Middle frontal gyrus (tissue), 1 donor: ENCODE results near the gene ESAM.

ENCODE experiments used
- DNase-seq: peaks from one replicate; pipeline ENCODE4 v3.0.0-alpha.2; 2015; ENCODE audit warnings: low spot score; ENCODE audit errors: extremely low spot score

The ESAM gene

GRCh38 chr11:124736736-124737135 is 25.4 kb downstream of the ESAM start:
- no peak for DNase-seq

- no peak for DNase-seq
These were observed 29.9 kb downstream of the ESAM start for GRCh38 chr11:124732230-124732629.

DNA sequence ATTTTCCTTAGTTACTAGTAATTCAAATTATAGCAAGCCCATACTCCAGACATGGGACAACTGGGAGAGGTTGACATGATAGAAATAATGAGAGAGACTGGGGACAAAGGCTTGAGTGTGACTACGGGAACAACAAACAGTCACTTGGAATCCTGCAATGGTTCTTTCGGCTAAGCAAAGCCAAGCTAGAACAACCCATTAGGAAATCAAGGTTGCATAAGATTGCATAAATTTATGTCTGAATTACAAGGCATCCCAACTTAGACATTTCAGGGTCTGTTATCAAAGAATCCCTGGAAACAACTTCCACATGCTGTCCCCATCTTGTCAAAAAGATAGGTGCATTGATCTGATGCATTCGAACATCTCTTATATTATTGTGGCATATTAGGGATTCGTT is 32.5 kb downstream of the ESAM start:
- no peak for DNase-seq

DNA sequence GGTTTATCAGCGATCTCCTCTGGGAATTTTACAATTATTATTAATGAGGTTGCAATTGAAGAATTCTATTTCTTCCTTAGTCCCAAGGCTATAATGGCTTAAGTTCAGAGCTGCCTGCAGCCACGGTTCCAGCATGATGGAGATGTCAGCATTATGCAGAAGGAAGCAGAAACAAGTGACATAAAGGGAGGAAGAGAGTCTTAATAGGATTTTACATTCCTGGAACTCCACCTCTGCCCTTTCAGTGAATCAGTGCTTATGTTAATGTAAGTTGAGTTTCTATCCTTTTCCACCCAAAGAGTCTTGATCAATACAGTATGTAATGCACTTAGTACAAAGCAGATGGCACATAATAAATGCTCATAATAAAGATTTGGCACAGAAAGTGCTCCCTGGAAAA is 34.0 kb downstream of the ESAM start:
- DNase-seq, result no peak

- no peak for DNase-seq
These were observed 34.6 kb downstream of the ESAM start for GRCh38 chr11:124727474-124727873.

DNA sequence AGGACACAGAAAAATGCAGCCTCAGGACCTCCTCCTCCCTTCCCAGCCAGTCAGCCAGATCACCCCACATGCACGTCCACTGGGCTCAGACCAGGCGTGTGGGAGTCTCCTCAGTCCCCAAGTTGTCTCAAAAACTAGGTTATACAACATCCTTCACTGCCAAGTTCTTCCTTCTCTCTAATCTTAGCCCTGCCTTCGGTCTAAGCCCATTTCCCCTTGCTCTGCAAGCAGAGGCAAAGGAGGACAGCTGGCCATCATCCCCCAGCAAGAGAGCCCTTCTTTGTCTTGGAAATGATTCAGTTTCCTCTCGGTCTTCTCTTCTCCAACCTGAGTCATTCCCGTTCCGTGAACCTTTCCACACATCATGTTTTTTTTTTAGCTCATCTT is 36.4 kb downstream of the ESAM start:
- DNase-seq, result no peak

DNA sequence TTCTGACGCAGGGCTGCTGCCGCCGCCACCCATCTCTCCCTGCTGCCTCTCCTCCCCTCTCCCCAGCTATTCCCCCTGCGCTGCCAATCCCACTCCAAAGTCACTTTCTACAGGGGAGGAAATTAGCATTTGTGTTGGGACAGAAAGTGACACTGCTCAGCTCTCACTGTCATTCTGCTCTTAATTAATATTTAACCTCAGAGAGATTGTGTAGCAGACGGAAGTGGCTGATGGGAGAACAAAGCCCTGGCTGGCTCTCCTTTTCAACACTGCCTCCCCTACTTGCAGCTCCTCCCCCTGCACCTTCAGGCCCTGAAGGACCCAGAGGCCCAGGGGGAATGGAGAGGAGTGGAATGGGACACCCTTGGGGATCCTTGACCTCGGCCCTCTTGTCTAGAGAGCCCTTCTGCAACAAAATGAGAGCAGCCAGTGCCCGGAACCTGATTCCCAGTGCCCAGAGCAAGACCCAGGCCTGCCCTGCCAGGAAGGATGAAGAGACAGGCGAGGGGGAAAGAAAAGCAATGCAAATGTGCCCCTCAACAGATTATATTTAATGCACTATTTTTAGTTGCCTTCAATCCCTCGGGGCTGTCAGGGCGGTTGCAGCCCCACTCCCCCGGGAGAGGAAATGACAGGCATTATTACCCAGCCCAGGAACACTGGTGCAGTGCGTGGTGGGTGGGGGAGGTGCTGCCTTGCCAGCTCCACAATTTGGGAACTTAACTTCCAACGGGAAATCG is 36.9 kb downstream of the ESAM start:
- DNase-seq, result no peak

GRCh38 chr11:124722176-124722575 is 39.9 kb downstream of the ESAM start:
- no peak for DNase-seq

DNA sequence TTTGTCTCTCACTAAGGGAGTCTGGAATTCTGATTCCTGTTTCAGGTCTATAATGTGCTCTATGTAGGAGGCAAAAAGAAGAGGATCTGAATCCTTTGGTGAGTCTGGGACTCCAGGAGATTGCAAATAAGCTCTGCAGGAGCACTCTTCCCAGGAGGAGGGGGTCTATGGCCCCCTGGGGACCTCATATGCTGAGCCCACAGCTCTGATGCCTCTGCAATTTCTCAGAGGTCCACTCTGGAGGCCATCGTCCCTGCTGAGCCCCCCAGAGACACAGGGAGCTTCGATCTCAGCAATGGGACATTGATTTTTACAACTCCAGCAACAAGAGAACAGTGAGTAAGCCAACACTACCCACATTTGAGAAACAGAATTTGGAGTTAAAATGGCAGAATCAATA is 42.6 kb downstream of the ESAM start:
- no peak for DNase-seq

GRCh38 chr11:124718801-124719200 is 43.3 kb downstream of the ESAM start:
- DNase-seq, result no peak

DNA sequence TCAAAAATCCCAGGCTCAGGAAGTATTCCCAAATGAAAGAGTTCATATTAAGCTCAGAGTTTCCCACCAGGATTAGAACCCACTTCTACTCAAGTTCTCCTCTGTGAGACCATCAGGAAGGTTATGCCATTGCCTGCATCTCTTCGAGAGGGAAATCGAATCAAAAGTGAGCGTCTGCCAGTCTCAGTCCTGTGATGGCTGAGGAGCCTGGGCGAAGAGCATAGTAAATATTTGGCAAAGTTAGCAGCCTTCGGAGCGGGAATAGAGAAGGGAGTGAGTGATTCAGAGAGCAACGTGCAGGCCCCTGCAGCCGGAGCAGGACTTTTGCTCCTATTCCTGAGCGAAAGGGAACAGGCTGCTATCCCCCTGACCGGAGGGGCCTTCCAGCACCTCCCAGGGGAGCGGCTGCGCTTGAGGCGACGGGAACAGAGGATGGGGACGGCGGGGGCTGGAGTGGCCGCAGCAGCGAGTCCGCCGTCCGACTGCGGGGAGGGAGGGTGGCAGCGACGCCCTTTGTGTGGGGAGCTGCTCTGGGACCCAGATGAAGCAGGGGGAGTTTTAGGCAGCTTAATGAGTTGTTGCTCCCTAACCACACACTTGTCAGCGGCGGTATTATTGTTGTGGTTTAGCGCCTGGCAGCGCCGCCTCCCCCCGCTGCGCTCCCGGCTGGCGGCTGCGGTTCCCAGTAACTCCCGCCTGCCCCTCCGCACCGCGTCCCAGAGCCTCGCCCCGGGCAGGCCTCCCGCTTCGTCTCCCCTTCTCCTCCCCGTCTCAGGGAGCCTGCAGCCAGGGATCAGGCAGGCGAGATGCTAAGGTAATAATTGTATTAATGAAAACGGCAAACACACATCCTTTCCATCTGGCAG is 44.1 kb downstream of the ESAM start:
- DNase-seq, result no peak

DNA sequence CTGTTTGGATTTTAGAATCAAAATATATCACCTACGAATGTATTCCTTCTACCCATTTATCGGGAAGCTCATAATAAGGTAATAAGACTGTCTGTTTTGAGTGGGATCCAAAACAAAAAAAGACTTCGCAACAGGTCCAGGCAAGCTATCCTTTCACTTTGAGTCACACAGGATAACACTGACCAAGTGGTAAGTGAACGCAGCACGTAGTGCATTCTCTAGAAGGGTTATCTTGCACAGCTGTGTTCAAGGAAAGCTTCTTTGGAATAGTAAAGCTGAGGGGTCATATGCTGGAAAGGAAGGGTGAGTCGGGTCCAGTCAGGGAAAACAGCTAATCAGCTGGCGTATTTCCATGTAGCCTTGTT is 44.7 kb downstream of the ESAM start:
- DNase-seq, result no peak

DNA sequence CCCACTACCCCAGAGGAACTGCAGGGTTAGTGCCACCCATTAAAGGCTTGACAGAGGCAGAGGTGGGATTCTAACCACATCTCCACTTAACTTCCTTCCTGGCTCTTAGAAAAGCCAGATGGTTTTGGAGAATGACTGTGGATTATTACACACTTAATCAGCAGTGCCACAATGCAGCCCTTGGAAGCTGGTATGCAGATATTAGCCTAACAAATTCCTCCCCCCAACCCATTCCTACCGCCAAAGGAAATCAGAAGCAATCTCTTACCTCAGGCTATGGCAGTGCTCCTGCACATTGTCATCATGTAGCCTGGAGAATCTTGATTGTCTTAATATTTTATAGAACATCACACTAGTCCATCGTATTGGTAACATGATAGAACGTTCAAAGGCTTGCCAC is 45.5 kb downstream of the ESAM start:
- no peak for DNase-seq

DNA sequence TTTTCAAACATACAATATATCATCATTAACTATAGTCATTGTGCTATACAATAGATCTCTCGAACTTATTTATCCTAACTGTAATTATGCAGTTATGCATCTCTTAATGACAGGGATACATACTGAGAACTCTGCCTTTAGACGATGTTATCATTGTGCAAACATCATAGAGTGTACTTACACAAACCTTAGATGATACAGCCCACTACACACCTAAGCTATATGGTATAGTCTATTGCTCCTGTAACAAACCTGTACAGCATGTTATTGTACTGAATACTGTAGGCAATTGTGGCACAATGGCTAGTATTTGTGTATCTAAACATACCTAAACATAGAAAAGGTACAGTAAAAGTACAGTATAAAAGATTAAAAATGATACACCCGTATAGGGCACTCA is 49.7 kb downstream of the ESAM start:
- DNase-seq, result no peak

DNA sequence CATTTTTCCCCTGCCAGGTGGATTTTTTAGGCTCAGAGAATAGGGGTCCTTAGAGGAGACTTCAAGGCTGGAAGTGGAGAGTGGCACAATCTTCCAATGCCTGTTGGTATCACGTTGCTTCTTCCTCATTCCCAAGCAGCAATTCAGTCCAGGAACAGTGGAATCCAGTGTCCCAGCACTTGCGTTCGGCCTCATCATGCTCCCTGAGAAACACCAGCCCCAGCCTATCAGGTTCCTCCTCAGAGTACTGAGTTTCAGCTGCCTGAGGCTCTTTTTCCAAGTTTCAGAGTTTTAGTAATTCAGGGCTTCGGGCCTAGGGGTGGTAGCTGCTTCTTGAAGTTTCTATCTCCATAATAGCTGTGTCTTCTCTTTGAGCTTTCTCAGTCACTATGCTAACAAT is 54.3 kb downstream of the ESAM start:
- DNase-seq, result no peak
